ENCODE data around the gene ENTHD1.
"Not testable (repeated sequence)": the region's sequence is repeated elsewhere in the genome, so short reads cannot be mapped to it uniquely, and the experiment has no call there.

The ENTHD1 gene

GRCh38 chr22:39852799-39853198 is 40.8 kb downstream of the ENTHD1 start:
- no peaks in the 10 kb centered on the region for H3K79me2 ChIP-seq (ENCODE audit: insufficient read depth, low read depth)
- H2AFZ ChIP-seq (ENCODE audit: low read depth), result no peak overlapping the region
- H3K4me2 ChIP-seq, result no peak overlapping the region
- no peaks in the 10 kb centered on the region for H3K27me3 ChIP-seq (ENCODE audit: insufficient read depth, low read depth)
- H4K20me1 ChIP-seq (ENCODE audit: insufficient read depth), result no peaks in the 10 kb centered on the region
- no peaks in the 10 kb centered on the region for H3K4me1 ChIP-seq (ENCODE audit: low read depth, poor library complexity, severe bottlenecking)
- TF ChIP-seq CTCF (conservative IDR thresholded peaks at IDR 0.05; ENCODE audit: low read depth, low read length), result no peak
- no peak overlapping the region for H3K27ac ChIP-seq
- no peak overlapping the region for H3K4me3 ChIP-seq (IDR thresholded peaks at IDR 0.05; ENCODE audit: insufficient read depth, low read depth, low read length)
- H3K36me3 ChIP-seq (ENCODE audit: insufficient read depth), result no peaks in the 10 kb centered on the region
- H3K9ac ChIP-seq, result no peak overlapping the region

- H3K4me1 ChIP-seq (ENCODE audit: low read depth, poor library complexity, severe bottlenecking), result no peaks in the 10 kb centered on the region
- no peak overlapping the region for H3K4me3 ChIP-seq (IDR thresholded peaks at IDR 0.05; ENCODE audit: insufficient read depth, low read depth, low read length)
- no peak overlapping the region for H3K27ac ChIP-seq
- H4K20me1 ChIP-seq (ENCODE audit: insufficient read depth), result no peaks in the 10 kb centered on the region
- H3K27me3 ChIP-seq (ENCODE audit: insufficient read depth, low read depth), result no peaks in the 10 kb centered on the region
- no peak overlapping the region for H2AFZ ChIP-seq (ENCODE audit: low read depth)
- no peak for TF ChIP-seq CTCF (conservative IDR thresholded peaks at IDR 0.05; ENCODE audit: low read depth, low read length)
- H3K79me2 ChIP-seq (ENCODE audit: insufficient read depth, low read depth), result no peaks in the 10 kb centered on the region
- H3K36me3 ChIP-seq (ENCODE audit: insufficient read depth), result no peaks in the 10 kb centered on the region
- no peak overlapping the region for H3K9ac ChIP-seq
- H3K4me2 ChIP-seq, result no peak overlapping the region
Observed at GRCh38 chr22:39851606-39852315, 41.8 kb downstream of the ENTHD1 start.

GRCh38 chr22:39847477-39847876 is 46.1 kb downstream of the ENTHD1 start:
- Histone ChIP-seq H2AFZ (ENCODE audit: low read depth) (no peak overlapping the region), H4K20me1 (ENCODE audit: insufficient read depth) (no peaks in the 10 kb centered on the region), H3K4me1 (ENCODE audit: low read depth, poor library complexity, severe bottlenecking) (no peaks in the 10 kb centered on the region), H3K4me3 (IDR thresholded peaks at IDR 0.05; ENCODE audit: insufficient read depth, low read depth, low read length) (no peak overlapping the region), H3K79me2 (ENCODE audit: insufficient read depth, low read depth) (no peaks in the 10 kb centered on the region), H3K27me3 (ENCODE audit: insufficient read depth, low read depth) (no peaks in the 10 kb centered on the region), H3K27ac (no peak overlapping the region), H3K4me2 (no peak overlapping the region), H3K36me3 (ENCODE audit: insufficient read depth) (no peaks in the 10 kb centered on the region), H3K9ac (no peak overlapping the region)
- TF ChIP-seq CTCF (conservative IDR thresholded peaks at IDR 0.05; ENCODE audit: low read depth, low read length), result no peak

- H3K9ac ChIP-seq; H4K20me1 ChIP-seq (ENCODE audit: insufficient read depth); H3K4me1 ChIP-seq (ENCODE audit: low read depth, poor library complexity, severe bottlenecking): not testable (repeated sequence)
Observed at GRCh38 chr22:39846539-39846938, 47.0 kb downstream of the ENTHD1 start.

GRCh38 chr22:39845529-39845928 is 48.0 kb downstream of the ENTHD1 start:
- Histone ChIP-seq H3K9ac (no peak overlapping the region), H3K79me2 (ENCODE audit: insufficient read depth, low read depth) (no peaks in the 10 kb centered on the region), H2AFZ (ENCODE audit: low read depth) (no peak overlapping the region), H3K4me2 (no peak overlapping the region), H3K27me3 (ENCODE audit: insufficient read depth, low read depth) (no peaks in the 10 kb centered on the region), H3K36me3 (ENCODE audit: insufficient read depth) (no peaks in the 10 kb centered on the region), H3K4me3 (IDR thresholded peaks at IDR 0.05; ENCODE audit: insufficient read depth, low read depth, low read length) (no peak overlapping the region), H4K20me1 (ENCODE audit: insufficient read depth) (no peaks in the 10 kb centered on the region), H3K4me1 (ENCODE audit: low read depth, poor library complexity, severe bottlenecking) (no peaks in the 10 kb centered on the region), H3K27ac (no peak overlapping the region)
- no peak for TF ChIP-seq CTCF (conservative IDR thresholded peaks at IDR 0.05; ENCODE audit: low read depth, low read length)

More at GRCh38 chr22:39846539-39846938, 47.0 kb downstream of the ENTHD1 start:
- not testable (repeated sequence) for H3K27me3 ChIP-seq (ENCODE audit: insufficient read depth, low read depth); H3K27ac ChIP-seq; H3K4me2 ChIP-seq; H3K79me2 ChIP-seq (ENCODE audit: insufficient read depth, low read depth); H3K36me3 ChIP-seq (ENCODE audit: insufficient read depth); H2AFZ ChIP-seq (ENCODE audit: low read depth); H3K4me3 ChIP-seq (IDR thresholded peaks at IDR 0.05; ENCODE audit: insufficient read depth, low read depth, low read length)
